ENCODE data around the gene ZNF296. TPM values are rescaled to one million over a fixed set of nuclear protein-coding genes. Genes with fewer than 3 reads are reported as not detected.

ZNF296 gene
- total and polyA plus RNA-seq, 2 of the 13 experiments (the other 11 are each of a cell fraction or from before 2014, with no cell fraction given), result 0.26 to 0.62 TPM

DNA sequence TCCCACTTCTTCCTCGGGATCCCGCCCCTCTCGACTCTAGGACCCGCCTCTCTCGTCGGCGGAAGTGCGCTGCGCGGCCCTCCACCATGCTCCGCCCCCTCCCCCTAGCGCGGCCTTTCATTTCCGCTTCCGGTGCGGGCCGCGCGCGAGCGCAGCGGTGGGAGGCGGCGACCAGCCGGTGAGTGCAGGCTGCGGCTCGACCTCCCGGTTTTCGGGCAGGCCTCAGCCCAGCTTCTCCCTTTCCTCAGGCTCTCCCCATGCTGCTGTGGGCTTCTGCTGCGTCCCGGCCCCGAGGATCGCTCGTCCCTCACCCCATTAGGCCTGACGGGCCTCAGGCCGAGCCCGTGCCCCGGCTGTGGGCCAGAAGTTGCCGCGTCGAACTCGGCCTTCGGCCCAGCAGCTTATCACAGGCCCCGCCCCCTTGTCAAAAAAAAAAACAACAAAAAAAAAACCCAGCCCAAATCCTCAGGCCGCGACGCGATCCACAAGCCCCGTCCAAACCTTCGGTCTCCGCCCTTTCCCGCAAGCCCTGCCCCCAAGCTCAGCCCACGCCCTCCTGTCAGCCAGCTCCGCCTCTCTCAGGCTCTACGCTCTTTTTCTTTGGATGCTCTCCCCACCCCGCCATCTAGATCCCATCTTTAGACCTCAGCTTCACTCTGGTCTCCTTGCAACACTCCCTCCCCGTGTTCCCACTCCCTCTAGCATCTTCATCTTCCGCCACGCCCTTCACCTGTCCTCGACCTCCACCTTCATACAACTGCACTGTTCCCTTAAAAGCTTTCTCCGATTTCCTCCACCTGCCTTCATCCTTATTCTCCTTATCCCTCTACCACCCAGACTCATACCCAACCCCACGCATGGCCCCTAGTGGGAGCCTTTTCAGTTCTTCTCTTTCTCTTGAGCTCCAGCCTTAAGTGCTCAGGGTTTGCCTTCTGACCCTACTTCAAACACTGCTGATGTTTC lies 37.1 kb downstream of the ZNF296 start, which contains the start of gene CLASRP (continued):
- TF ChIP-seq, protein P1, sequence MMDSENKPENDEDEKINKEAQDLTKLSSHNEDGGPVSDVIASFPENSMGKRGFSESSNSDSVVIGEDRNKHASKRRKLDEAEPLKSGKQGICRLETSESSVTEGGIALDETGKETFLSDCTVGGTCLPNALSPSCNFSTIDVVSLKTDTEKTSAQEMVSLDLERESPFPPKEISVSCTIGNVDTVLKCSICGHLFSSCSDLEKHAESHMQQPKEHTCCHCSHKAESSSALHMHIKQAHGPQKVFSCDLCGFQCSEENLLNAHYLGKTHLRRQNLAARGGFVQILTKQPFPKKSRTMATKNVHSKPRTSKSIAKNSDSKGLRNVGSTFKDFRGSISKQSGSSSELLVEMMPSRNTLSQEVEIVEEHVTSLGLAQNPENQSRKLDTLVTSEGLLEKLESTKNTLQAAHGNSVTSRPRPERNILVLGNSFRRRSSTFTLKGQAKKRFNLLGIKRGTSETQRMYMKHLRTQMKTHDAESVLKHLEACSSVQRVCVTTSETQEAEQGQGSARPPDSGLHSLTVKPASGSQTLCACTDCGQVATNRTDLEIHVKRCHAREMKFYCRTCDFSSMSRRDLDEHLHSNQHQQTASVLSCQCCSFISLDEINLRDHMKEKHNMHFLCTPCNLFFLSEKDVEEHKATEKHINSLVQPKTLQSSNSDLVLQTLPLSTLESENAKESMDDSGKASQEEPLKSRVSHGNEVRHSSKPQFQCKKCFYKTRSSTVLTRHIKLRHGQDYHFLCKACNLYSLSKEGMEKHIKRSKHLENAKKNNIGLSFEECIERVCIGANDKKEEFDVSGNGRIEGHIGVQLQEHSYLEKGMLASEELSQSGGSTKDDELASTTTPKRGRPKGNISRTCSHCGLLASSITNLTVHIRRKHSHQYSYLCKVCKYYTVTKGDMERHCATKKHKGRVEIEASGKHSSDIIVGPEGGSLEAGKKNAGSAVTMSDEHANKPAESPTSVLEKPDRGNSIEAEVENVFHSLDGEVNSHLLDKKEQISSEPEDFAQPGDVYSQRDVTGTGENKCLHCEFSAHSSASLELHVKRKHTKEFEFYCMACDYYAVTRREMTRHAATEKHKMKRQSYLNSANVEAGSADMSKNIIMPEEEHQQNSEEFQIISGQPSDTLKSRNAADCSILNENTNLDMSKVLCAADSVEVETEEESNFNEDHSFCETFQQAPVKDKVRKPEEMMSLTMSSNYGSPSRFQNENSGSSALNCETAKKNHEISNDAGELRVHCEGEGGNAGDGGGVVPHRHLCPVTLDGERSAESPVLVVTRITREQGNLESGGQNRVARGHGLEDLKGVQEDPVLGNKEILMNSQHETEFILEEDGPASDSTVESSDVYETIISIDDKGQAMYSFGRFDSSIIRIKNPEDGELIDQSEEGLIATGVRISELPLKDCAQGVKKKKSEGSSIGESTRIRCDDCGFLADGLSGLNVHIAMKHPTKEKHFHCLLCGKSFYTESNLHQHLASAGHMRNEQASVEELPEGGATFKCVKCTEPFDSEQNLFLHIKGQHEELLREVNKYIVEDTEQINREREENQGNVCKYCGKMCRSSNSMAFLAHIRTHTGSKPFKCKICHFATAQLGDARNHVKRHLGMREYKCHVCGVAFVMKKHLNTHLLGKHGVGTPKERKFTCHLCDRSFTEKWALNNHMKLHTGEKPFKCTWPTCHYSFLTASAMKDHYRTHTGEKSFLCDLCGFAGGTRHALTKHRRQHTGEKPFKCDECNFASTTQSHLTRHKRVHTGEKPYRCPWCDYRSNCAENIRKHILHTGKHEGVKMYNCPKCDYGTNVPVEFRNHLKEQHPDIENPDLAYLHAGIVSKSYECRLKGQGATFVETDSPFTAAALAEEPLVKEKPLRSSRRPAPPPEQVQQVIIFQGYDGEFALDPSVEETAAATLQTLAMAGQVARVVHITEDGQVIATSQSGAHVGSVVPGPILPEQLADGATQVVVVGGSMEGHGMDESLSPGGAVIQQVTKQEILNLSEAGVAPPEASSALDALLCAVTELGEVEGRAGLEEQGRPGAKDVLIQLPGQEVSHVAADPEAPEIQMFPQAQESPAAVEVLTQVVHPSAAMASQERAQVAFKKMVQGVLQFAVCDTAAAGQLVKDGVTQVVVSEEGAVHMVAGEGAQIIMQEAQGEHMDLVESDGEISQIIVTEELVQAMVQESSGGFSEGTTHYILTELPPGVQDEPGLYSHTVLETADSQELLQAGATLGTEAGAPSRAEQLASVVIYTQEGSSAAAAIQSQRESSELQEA (CRISPR knock-in tag; IDR thresholded peaks at IDR 0.05; ENCODE audit: not compliant biosample characterization), result peak; percentile 74
- TF ChIP-seq POLR2G (IDR thresholded peaks at IDR 0.05; ENCODE audit: low read depth, low read length) (peak; percentile 95), TAF15 (IDR thresholded peaks at IDR 0.05; ENCODE audit: low read depth, low read length, poor library complexity, severe bottlenecking) (peak; percentile 70), ZNF552 (CRISPR knock-in tag; IDR thresholded peaks at IDR 0.05; ENCODE audit: borderline replicate concordance) (0 out of 2 replicates have a peak, but pooled peaks have one; percentile 19), ZFYVE20 (CRISPR knock-in tag; IDR thresholded peaks at IDR 0.05; ENCODE audit: borderline replicate concordance, low read depth) (no peak), ZSCAN21 (CRISPR knock-in tag; IDR thresholded peaks at IDR 0.05; ENCODE audit: borderline replicate concordance) (no peak), MTF2 (CRISPR knock-in tag; IDR thresholded peaks at IDR 0.05; ENCODE audit: borderline replicate concordance) (no peak; the same call in 1 of the 2 replicates), ZNF326 (CRISPR knock-in tag; IDR thresholded peaks at IDR 0.05; ENCODE audit: borderline replicate concordance) (no peak), SRY (CRISPR knock-in tag; IDR thresholded peaks at IDR 0.05) (peak; percentile 54; the same call in 1 of the 2 replicates), ZNF337 (CRISPR knock-in tag; IDR thresholded peaks at IDR 0.05; ENCODE audit: borderline replicate concordance, low read depth) (peak; percentile 40; the same call in 1 of the 2 replicates), ZSCAN29 (CRISPR knock-in tag; conservative IDR thresholded peaks at IDR 0.05) (no peak), PCBP2 (optimal IDR thresholded peaks at IDR 0.05; ENCODE audit: low read depth, low read length, poor library complexity, severe bottlenecking) (no peak), GFI1 (CRISPR knock-in tag; IDR thresholded peaks at IDR 0.05; ENCODE audit: borderline replicate concordance) (no peak)
- TF ChIP-seq, protein P2, sequence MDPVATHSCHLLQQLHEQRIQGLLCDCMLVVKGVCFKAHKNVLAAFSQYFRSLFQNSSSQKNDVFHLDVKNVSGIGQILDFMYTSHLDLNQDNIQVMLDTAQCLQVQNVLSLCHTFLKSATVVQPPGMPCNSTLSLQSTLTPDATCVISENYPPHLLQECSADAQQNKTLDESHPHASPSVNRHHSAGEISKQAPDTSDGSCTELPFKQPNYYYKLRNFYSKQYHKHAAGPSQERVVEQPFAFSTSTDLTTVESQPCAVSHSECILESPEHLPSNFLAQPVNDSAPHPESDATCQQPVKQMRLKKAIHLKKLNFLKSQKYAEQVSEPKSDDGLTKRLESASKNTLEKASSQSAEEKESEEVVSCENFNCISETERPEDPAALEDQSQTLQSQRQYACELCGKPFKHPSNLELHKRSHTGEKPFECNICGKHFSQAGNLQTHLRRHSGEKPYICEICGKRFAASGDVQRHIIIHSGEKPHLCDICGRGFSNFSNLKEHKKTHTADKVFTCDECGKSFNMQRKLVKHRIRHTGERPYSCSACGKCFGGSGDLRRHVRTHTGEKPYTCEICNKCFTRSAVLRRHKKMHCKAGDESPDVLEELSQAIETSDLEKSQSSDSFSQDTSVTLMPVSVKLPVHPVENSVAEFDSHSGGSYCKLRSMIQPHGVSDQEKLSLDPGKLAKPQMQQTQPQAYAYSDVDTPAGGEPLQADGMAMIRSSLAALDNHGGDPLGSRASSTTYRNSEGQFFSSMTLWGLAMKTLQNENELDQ (CRISPR knock-in tag; IDR thresholded peaks at IDR 0.05; ENCODE audit: borderline replicate concordance), result no peak
- TF ChIP-seq, protein P3, sequence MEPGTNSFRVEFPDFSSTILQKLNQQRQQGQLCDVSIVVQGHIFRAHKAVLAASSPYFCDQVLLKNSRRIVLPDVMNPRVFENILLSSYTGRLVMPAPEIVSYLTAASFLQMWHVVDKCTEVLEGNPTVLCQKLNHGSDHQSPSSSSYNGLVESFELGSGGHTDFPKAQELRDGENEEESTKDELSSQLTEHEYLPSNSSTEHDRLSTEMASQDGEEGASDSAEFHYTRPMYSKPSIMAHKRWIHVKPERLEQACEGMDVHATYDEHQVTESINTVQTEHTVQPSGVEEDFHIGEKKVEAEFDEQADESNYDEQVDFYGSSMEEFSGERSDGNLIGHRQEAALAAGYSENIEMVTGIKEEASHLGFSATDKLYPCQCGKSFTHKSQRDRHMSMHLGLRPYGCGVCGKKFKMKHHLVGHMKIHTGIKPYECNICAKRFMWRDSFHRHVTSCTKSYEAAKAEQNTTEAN (CRISPR knock-in tag; conservative IDR thresholded peaks at IDR 0.05), result 0 out of 2 replicates have a peak, but pooled peaks have one; percentile 28
